GM19240 (cell line): ENCODE measurements around the gene SMIM5.

ENCODE experiments used
- DNase-seq: peaks from one replicate; pipeline ENCODE4 v3.0.0; 2011; ENCODE audit warnings: low spot score; ENCODE audit not compliant: insufficient read length

Gene SMIM5

DNA sequence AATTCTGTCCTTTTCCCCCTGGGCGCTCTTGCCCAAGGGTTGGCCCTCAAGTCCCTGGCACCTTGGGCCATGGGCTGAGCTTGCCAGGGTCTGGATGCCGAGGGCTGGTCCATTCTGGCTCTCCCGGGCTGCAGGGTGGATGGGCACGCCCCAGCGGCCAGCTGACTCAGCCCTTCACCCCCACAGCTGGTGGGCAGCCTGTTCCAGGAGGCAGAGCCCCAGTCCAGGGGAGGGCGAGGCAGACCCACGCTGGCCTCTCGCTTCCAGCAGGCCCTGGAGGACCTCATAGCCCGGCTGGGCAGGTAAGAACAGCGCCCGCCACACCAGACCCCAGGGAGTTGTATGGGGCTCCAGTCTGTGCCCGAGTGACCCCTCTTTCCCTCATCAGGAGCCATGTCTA lies 30.6 kb upstream of the SMIM5 start:
- DNase-seq: no peak

DNA sequence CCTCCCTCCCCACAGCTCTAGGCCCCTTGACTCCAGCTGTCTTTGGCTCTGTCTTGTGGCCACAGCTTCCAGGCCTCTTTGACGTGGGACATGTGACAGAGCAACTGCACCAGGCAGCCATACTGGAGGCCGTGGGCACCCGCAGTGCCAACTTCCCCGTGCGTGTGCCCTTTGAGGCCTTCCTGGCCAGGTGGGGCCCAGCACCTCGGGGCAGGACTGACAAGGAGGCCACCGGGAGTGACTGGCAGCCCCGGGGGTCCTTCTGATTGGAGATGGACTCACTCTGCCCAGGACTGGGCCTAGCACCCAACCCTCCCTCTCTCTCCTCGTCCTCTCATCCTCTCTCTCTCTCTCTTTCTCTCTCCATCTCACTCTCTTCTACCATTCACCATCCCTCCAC lies 30.1 kb upstream of the SMIM5 start:
- DNase-seq: no peak

GRCh38 chr17:75604034-75604695 lies 29.1 kb upstream of the SMIM5 start:
- no peak for DNase-seq

- DNase-seq: no peak
These were observed 27.4 kb upstream of the SMIM5 start for GRCh38 chr17:75605790-75606189.

- DNase-seq: no peak
These were observed 26.1 kb upstream of the SMIM5 start for GRCh38 chr17:75607086-75607485.

GRCh38 chr17:75610103-75610984 lies 22.9 kb upstream of the SMIM5 start:
- DNase-seq: no peak

GRCh38 chr17:75611851-75612429 lies 21.3 kb upstream of the SMIM5 start:
- DNase-seq: no peak

DNA sequence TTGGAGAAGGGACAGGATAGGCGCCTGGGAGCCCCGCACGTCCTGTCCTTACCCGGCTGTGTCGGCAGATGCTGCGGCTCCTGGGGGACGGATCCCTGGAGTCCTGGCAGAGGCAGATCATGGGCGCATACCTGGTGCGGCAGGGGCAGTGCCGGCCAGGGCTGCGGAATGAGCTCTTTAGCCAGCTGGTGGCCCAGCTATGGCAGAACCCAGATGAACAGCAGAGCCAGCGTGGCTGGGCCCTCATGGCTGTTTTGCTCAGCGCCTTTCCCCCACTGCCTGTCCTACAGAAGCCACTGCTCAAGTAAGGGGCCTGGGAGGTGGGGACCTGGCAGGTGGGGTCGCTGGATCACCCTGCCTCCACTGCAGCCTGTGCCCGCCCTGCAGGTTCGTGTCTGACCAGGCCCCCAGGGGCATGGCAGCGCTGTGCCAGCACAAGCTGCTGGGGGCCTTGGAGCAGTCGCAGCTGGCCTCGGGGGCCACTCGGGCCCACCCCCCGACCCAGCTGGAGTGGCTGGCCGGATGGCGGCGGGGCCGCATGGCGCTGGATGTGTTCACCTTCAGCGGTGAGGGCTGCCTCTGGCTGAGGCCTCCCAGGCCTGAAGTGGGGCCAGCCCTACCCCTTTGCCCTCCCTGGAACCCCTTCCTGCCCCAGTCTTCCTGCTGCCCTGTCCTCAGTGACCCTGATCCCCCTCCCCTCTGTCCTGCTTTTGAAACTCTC lies 20.2 kb upstream of the SMIM5 start:
- no peak for DNase-seq

- no peak for DNase-seq
These were observed 19.2 kb upstream of the SMIM5 start for GRCh38 chr17:75614006-75614405.

- DNase-seq: no peak
These were observed 18.5 kb upstream of the SMIM5 start for GRCh38 chr17:75614556-75615270.

DNA sequence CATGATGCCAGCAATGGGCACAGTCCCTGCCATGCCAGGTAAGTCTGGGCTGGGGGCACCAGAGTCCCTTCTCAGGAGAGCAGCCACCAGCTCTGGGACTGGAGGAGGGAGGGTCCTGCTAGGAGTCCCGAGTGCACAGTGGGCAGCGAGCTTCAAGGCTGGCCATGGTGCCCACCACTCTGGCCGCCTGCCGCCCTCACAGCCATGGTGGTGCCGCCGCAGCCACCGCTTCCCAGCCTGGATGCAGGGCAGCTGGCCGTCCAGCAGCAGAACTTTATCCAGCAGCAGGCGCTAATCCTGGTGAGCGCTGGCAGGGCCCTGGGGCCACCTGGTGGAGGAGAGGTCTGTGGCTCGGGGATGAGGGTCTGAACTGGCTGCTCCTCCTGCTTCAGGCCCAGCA lies 17.9 kb upstream of the SMIM5 start:
- DNase-seq: no peak

- DNase-seq: no peak
These were observed 16.6 kb upstream of the SMIM5 start for GRCh38 chr17:75616521-75617122.

DNA sequence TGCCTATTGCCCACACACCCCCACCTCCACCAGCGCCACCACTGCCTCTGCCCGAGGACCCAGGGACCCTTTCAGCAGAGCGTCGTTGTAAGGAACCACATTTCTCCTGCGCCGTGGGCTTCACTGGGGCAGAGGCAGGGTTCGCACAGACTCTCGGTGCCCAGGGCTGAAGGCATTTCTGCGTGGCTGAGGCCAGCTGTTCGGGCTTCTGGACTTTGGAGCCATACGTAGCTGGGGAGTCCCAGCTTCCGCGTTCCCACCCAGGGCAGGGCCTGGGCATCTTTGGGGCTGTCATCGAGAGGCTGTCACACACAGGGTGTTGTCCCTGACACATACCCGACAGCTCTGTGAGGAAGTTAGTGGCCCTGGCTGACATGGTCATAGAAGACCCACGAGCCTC lies 16.0 kb upstream of the SMIM5 start:
- no peak for DNase-seq

DNA sequence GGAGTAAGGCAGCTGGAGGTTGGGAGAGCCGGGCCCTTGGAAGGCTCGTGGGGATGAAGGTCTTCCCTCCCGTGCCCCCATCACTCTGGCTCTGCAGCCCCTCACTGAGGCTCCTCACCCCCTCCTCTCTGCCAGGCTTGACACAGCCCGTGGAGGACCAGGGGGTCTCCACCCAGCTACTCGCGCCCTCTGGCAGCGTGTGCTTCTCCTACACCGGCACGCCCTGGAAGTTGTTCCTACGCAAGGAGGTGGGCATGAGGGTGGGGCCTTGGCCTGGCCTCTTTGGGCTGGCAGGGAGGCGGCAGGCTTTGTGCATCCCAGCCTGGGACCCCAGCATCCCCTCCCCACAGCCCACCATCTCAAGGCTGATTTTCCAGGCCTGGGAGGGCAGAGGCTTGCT lies 15.6 kb upstream of the SMIM5 start:
- DNase-seq: no peak

GRCh38 chr17:75619506-75620431 lies 13.5 kb upstream of the SMIM5 start:
- no peak for DNase-seq

DNA sequence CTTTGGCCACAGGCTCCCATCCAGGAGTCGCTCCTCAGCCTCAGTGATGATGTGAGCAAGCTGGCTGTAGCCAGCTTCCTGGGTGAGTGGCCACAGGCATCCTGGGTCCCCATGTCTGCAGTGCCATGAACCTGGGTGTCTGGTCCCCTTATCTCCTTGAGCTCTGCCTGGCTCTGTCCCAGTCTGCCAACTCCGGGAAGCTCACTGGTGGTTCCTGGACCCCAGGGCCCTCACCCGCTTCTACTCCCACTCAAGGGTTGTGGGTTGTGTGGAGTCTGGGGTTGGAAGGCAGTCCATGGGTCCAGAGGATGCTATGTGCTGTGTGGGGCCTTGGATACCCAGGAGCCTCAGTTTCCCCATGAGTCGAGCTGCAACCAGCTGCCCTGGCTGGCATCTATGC lies 11.7 kb upstream of the SMIM5 start:
- no peak for DNase-seq

DNA sequence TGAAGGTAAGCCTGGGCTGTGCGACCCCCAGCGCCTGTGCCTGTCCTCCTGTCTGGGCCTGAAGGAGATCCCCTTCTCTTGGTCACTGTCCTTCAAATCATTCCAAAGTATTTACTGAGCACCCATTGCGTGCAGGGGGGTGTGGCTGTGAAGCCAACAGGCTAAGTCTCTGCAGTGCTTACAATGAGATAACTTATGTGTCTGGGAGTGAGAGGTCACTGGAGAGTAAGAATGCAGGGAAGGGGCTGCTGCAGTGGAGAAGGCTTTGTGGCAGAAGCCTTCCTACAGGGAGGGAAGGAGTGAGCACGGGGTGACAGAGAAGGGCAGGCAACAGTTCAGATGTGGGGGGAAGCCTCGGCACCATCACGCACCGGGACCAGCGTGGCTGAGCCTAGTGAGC lies 11.2 kb upstream of the SMIM5 start:
- no peak for DNase-seq

DNA sequence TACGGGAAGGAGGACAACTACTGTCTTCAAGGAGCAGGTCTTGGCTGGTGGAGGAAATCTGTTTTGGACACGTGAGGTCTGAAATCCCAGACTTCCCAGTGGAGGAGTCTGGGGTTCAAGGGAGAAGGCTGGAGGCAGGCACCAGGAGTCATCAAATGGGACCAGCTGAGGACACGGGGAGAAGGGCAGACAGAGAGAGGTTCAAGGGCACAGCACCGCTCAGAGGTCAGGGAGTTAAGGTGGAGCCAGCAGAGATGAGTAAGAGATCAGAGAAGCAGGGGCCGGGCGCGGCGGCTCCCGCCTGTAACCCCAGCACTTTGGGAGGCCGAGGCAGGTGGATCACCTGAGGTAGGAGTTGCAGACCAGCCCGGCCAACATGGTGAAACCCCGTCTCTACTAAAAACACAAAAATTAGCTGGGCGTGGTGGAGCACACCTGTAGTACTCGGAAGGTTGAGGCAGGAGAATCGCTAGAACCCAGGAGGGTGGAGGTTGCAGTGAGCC lies 10.4 kb upstream of the SMIM5 start:
- no peak for DNase-seq

GRCh38 chr17:75623386-75623785 lies 9.8 kb upstream of the SMIM5 start:
- DNase-seq: no peak

GRCh38 chr17:75624021-75624420 lies 9.2 kb upstream of the SMIM5 start:
- DNase-seq: no peak
